ENCODE results near the gene MPL.
A peak's percentile ranks its signal among the peaks of the same experiment; 100 is the strongest.

Gene MPL

GRCh38 chr1:43348343-43348808 is 10.8 kb downstream of the MPL start (continued):
- TF ChIP-seq ZNF645 (tag by site-specific recombination; IDR thresholded peaks at IDR 0.05) (no peak), ZNF169 (tag by site-specific recombination; IDR thresholded peaks at IDR 0.05) (no peak), ZBTB17 (tag by site-specific recombination; IDR thresholded peaks at IDR 0.05) (peak; percentile 40; the same call in 1 of the 2 replicates), ZNF214 (tag by site-specific recombination; IDR thresholded peaks at IDR 0.05; ENCODE audit: borderline replicate concordance) (no peak), EGR2 (tag by site-specific recombination; IDR thresholded peaks at IDR 0.05; ENCODE audit: low read depth) (no peak), SCRT2 (tag by site-specific recombination; IDR thresholded peaks at IDR 0.05) (peak; percentile 73), ZNF19 (tag by site-specific recombination; IDR thresholded peaks at IDR 0.05; ENCODE audit: low read depth) (no peak), GLIS1 (tag by site-specific recombination; IDR thresholded peaks at IDR 0.05) (no peak), ZNF280C (tag by site-specific recombination; IDR thresholded peaks at IDR 0.05) (no peak), ZNF274 (IDR thresholded peaks at IDR 0.05; ENCODE audit: low read length) (no peak), ZNF274 (tag by site-specific recombination; IDR thresholded peaks at IDR 0.05; ENCODE audit: borderline replicate concordance) (no peak), ZNF843 (tag by site-specific recombination; IDR thresholded peaks at IDR 0.05) (no peak), ZSCAN30 (tag by site-specific recombination; IDR thresholded peaks at IDR 0.05) (no peak), ZNF777 (tag by site-specific recombination; IDR thresholded peaks at IDR 0.05; ENCODE audit: borderline replicate concordance) (no peak; the same call in 1 of the 2 replicates), ZNF610 (tag by site-specific recombination; IDR thresholded peaks at IDR 0.05; ENCODE audit: borderline replicate concordance) (no peak), ZNF658 (tag by site-specific recombination; IDR thresholded peaks at IDR 0.05) (no peak), BCL6B (tag by site-specific recombination; IDR thresholded peaks at IDR 0.05) (no peak)

- H3K9me3 ChIP-seq (ENCODE audit: control insufficient read depth, insufficient read depth, low read depth, low read length) = no peaks in the 10 kb centered on the region
- 0 out of 2 replicates have a peak, but pooled peaks cover 3% of the 10 kb centered on the region for H3K4me1 ChIP-seq (ENCODE audit: control insufficient read depth, insufficient read depth, low read length)
- H3K27ac ChIP-seq (ENCODE audit: extremely low read depth, low read depth, low read length) = peak overlapping the region; percentile 77
- peak overlapping the region; percentile 55 for H3K4me3 ChIP-seq (ENCODE audit: low read depth, low read length)
- H3K36me3 ChIP-seq (ENCODE audit: control insufficient read depth in 2 of 2, insufficient read depth in 1 of 2, low read length in 2 of 2) = no peaks in the 10 kb centered on the region
- CTCF ChIA-PET = interaction anchor here (0.7 to 2.1 kb wide), 3 partner anchors 9 to 55 kb away, joined by 3 to 6 read pairs (median 3); partner anchors contain the start of gene CDC20
- POLR2A ChIA-PET = interaction anchor here (0.6 to 2.3 kb wide), 8 partner anchors 9 to 301 kb away, joined by 3 to 32 read pairs (median 4); partner anchors contain the start of genes CDC20, ELOVL1 and KDM4A
- TF ChIP-seq ZNF623 (tag by site-specific recombination; IDR thresholded peaks at IDR 0.05) (no peak), ZNF560 (tag by site-specific recombination; IDR thresholded peaks at IDR 0.05; ENCODE audit: borderline replicate concordance) (no peak), WT1 (tag by site-specific recombination; IDR thresholded peaks at IDR 0.05) (0 out of 2 replicates have a peak, but pooled peaks have one; percentile 16), ZNF37A (tag by site-specific recombination; IDR thresholded peaks at IDR 0.05) (no peak), SP2 (tag by site-specific recombination; IDR thresholded peaks at IDR 0.05) (peak; percentile 84), ZNF184 (tag by site-specific recombination; IDR thresholded peaks at IDR 0.05) (no peak), ZNF2 (tag by site-specific recombination; IDR thresholded peaks at IDR 0.05) (peak; percentile 36; the same call in 1 of the 2 replicates), ZNF391 (tag by site-specific recombination; IDR thresholded peaks at IDR 0.05; ENCODE audit: borderline replicate concordance, low read depth) (peak; percentile 42; the same call in 1 of the 2 replicates), ATF2 (tag by site-specific recombination; IDR thresholded peaks at IDR 0.05; ENCODE audit: low read depth) (no peak), ZNF350 (tag by site-specific recombination; IDR thresholded peaks at IDR 0.05) (no peak), ZNF830 (tag by site-specific recombination; IDR thresholded peaks at IDR 0.05; ENCODE audit: low read depth) (no peak), BCL11A (tag by site-specific recombination; IDR thresholded peaks at IDR 0.05; ENCODE audit: low read depth) (0 out of 2 replicates have a peak, but pooled peaks have one; percentile 39), ZNF768 (tag by site-specific recombination; IDR thresholded peaks at IDR 0.05) (0 out of 2 replicates have a peak, but pooled peaks have one; percentile 42)
Observed at GRCh38 chr1:43348809-43349593, 11.4 kb downstream of the MPL start.

Data from HEK293 (cell line).